Measurements from ENCODE around the gene CANT1.

The CANT1 gene

GRCh38 chr17:78979780-78980623, 29.6 kb downstream of the CANT1 start, which contains the start of gene LGALS3BP:
LGALS3BP (minus strand) TSS chr17:78979923; CDS start chr17:78977191, 2,732 bp downstream.
- TF ChIP-seq, protein P1, sequence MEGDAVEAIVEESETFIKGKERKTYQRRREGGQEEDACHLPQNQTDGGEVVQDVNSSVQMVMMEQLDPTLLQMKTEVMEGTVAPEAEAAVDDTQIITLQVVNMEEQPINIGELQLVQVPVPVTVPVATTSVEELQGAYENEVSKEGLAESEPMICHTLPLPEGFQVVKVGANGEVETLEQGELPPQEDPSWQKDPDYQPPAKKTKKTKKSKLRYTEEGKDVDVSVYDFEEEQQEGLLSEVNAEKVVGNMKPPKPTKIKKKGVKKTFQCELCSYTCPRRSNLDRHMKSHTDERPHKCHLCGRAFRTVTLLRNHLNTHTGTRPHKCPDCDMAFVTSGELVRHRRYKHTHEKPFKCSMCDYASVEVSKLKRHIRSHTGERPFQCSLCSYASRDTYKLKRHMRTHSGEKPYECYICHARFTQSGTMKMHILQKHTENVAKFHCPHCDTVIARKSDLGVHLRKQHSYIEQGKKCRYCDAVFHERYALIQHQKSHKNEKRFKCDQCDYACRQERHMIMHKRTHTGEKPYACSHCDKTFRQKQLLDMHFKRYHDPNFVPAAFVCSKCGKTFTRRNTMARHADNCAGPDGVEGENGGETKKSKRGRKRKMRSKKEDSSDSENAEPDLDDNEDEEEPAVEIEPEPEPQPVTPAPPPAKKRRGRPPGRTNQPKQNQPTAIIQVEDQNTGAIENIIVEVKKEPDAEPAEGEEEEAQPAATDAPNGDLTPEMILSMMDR (IDR thresholded peaks at IDR 0.05; ENCODE audit: low read depth, low read length, missing control alignments) = no peak
- peak within 1 kb of the TSS; percentile 22 for H3K4me3 ChIP-seq (replicated peaks; ENCODE audit: low read depth, low read length)
- DNase-seq (ENCODE audit: extremely low read depth, low read depth) = peak; percentile 27

DNA sequence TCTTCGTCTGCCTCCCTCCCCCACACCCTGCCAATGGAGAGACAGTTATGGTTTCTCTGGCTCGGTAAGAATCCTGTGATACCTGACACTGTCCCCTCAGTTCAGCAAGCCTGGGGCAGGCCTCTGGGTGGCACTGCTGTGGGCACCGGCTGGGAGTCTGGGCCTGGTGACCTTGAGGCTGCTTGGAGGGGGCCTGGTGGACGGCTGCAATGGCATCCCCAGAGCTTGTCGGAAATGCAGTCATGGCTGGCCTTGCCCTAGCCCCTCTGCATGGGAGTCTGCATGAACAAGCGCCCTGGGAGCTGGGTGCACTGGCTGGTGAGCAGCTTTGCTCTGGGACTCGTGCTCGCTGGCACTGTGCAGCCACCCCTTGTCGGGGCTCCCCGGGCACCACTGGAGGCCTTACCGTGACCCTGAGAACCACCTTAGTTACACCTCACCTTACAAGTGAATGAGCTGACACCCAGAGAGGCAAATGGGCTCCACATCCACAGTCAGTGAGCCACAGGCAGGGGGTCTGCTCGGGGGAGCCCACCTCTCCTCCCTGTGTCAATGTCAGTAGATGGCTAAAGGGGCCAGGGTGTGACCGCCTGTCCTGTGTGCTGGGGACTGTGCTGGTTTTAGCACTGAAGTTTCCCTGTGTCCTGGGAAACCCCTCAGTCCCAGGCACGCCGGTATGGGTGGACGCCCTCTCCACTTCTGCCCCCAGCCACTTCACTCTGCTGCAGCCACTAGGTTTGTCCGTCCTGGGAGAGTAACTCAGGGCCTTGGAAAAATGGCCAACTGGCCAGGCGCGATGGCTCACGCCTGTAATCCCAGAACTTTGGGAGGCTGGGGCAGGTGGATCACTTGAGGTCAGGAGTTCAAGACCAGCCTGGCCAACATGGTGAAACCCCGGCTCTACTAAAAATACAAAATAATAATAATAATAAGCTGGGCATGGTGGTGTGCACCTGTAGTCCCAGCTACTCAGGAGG, 31.3 kb downstream of the CANT1 start:
- H3K4me3 ChIP-seq (replicated peaks; ENCODE audit: low read depth, low read length) = peak overlapping the region; percentile 22; the same call in 1 of the 2 replicates
- no peak for DNase-seq (ENCODE audit: extremely low read depth, low read depth)
- TF ChIP-seq, protein P1 (IDR thresholded peaks at IDR 0.05; ENCODE audit: low read depth, low read length, missing control alignments) = no peak

DNA sequence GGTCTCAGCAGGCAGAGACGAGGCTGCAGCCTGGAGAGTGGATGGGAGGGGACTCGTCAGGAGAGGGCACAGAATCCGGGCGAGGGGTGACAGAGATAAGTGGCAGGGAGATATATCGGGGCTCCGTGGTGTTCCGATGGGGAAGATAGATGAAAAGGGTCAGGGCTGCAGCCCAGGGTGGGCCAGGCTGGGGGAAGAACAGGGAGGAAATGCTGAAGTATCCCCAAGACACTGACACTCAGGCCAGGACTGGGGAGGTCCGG, 32.0 kb downstream of the CANT1 start:
- TF ChIP-seq, protein P1 (IDR thresholded peaks at IDR 0.05; ENCODE audit: low read depth, low read length, missing control alignments) = no peak
- DNase-seq (ENCODE audit: extremely low read depth, low read depth) = no peak
- no peak overlapping the region for H3K4me3 ChIP-seq (replicated peaks; ENCODE audit: low read depth, low read length)

DNA sequence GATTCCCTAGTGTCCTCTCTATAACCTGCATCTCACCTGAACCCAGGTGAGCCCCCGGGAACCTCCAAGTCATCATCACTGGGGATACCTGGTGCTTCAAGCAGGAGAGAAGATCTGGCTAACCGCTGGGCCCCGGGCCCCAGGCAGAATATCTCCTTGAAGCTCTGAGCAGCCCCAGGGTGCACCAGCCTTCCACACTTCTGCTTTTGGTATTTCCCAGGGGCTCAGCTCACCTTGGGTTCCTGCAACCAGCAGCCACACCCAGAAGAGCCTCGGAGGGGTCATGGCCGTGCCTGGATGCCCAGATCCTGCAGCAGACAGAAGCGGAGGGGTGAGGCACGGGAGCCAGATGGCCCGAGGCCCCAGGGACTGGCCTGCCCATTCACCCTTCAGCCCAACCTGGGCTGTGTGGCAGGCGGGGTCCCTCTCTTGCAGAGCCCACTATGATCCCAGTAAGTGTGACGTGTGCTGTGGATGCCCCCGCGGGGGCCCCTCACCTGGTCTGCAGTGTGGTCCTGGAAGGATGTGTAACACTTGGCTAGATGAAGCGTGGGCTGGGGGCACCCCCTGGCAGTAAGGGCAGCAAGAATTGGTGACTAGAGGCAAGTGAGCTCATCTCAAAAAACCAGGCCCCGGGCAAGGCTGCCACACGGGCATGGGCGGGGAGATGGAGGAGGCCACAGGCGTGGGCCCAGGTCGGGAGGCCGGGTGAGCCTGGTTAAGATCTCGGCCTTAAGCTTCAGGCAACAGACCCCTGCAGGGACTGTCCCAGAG, 32.5 kb downstream of the CANT1 start:
- no peak overlapping the region for H3K4me3 ChIP-seq (replicated peaks; ENCODE audit: low read depth, low read length)
- TF ChIP-seq, protein P1 (IDR thresholded peaks at IDR 0.05; ENCODE audit: low read depth, low read length, missing control alignments) = no peak
- no peak for DNase-seq (ENCODE audit: extremely low read depth, low read depth)

- TF ChIP-seq, protein P1 (IDR thresholded peaks at IDR 0.05; ENCODE audit: low read depth, low read length, missing control alignments) = no peak
- H3K4me3 ChIP-seq (replicated peaks; ENCODE audit: low read depth, low read length) = peak overlapping the region; percentile 5; the same call in 1 of the 2 replicates
- DNase-seq (ENCODE audit: extremely low read depth, low read depth) = peak; percentile 74
Measured at GRCh38 chr17:78974635-78975591, 34.7 kb downstream of the CANT1 start.
